SK-N-SH (cell line): ENCODE measurements around the gene PDE8A. TPM values are rescaled to one million over a fixed set of nuclear protein-coding genes. Genes with fewer than 3 reads are reported as not detected.

Experiments used
- CTCF ChIA-PET: fragments of 300-600, 350-600 bp; formaldehyde crosslinking; extraction: SDS; loops from one replicate; lab custom pipeline; 2021; lab: Yijun Ruan, JAX
- POLR2A ChIA-PET: fragments of 350-600 bp; sonication (Branson Sonifier 250); formaldehyde crosslinking; extraction: SDS; loops from one replicate; lab custom pipeline; 2020; ENCODE audit warnings: antibody characterized with exemption, inconsistent platforms; lab: Yijun Ruan, JAX
- DNase-seq: peaks from one replicate; pipeline ENCODE4 v3.0.0; 2012
- H2AFZ ChIP-seq: fragments of 200-600 bp; sonication (generic); 2 replicates; pipeline ENCODE4 v1.8.1; 2016; ENCODE audit warnings: antibody characterized with exemption, mild to moderate bottlenecking, low read depth
- H3F3A ChIP-seq: fragments of 200-600 bp; sonication (generic); replicated peaks from 2 replicates; pipeline ENCODE3; 2016; ENCODE audit warnings: antibody characterized with exemption, mild to moderate bottlenecking; ENCODE audit not compliant: insufficient read depth
- H3K27ac ChIP-seq, 2 experiments: fragments of 200-500 bp in 1 of 2; fragments of 200-600 bp in 1 of 2; sonication (Bioruptor generic) in 1 of 2; sonication (generic), shearing (Covaris generic) in 1 of 2; 2 replicates each; pipeline versions ENCODE4 v1.5.1 to v1.6.1; 2014 to 2016; ENCODE audit warnings: low read depth in 2 of 2, inconsistent platforms in 1 of 2, low read length in 1 of 2, mild to moderate bottlenecking in 1 of 2, mixed read lengths in 1 of 2
- H3K27me3 ChIP-seq: fragments of 200-600 bp; sonication (generic), shearing (Covaris generic); 2 replicates; pipeline ENCODE4 v1.6.1; 2016; ENCODE audit warnings: mixed run types; ENCODE audit not compliant: insufficient read depth
- H3K36me3 ChIP-seq, 2 experiments: fragments of 200-500 bp in 1 of 2; fragments of 200-600 bp in 1 of 2; sonication (Bioruptor generic) in 1 of 2; sonication (generic) in 1 of 2; replicated peaks in 1 of 2; 2 replicates each; pipeline versions ENCODE3 to v1.5.1; 2014 to 2016; ENCODE audit warnings: low read length in 1 of 2, mild to moderate bottlenecking in 1 of 2; ENCODE audit not compliant: insufficient read depth in 2 of 2, control insufficient read depth in 1 of 2
- H3K4me1 ChIP-seq, 2 experiments: fragments of 200-500 bp in 1 of 2; fragments of 200-600 bp in 1 of 2; sonication (Bioruptor generic) in 1 of 2; sonication (generic), shearing (Covaris generic) in 1 of 2; 2 replicates each; pipeline versions ENCODE4 v1.5.1 to v1.6.1; 2014 to 2016; ENCODE audit warnings: low read depth in 1 of 2, low read length in 1 of 2, mixed run types in 1 of 2; ENCODE audit not compliant: insufficient read depth in 2 of 2, control insufficient read depth in 1 of 2
- H3K4me2 ChIP-seq: fragments of 200-600 bp; sonication (generic), shearing (Covaris generic); 2 replicates; pipeline ENCODE4 v1.6.1; 2017; ENCODE audit warnings: mixed run types
- H3K4me3 ChIP-seq, 2 experiments: fragments of 200-500 bp in 1 of 2; fragments of 200-600 bp in 1 of 2; sonication (Bioruptor generic) in 1 of 2; sonication (generic), shearing (Covaris generic) in 1 of 2; 2 replicates each; pipeline versions ENCODE4 v1.5.1 to v1.8.1; 2014 to 2016; ENCODE audit warnings: low read depth in 2 of 2, inconsistent platforms in 1 of 2, low read length in 1 of 2, mild to moderate bottlenecking in 1 of 2, mixed read lengths in 1 of 2, moderate library complexity in 1 of 2
- H3K79me2 ChIP-seq: fragments of 200-600 bp; sonication (generic); 2 replicates; pipeline ENCODE4 v1.8.1; 2017; ENCODE audit warnings: mild to moderate bottlenecking; ENCODE audit not compliant: insufficient read depth
- H3K9ac ChIP-seq: fragments of 200-600 bp; sonication (generic); 2 replicates; pipeline ENCODE4 v1.6.1; 2017; ENCODE audit warnings: mixed run types
- H3K9me2 ChIP-seq: fragments of 200-600 bp; sonication (generic); 2 replicates; pipeline ENCODE4 v1.6.1; 2017; ENCODE audit warnings: mixed run types
- H3K9me3 ChIP-seq: fragments of 200-600 bp; sonication (generic); 2 replicates; pipeline ENCODE4 v1.6.1; 2017; ENCODE audit warnings: mixed run types, mild to moderate bottlenecking, moderate library complexity
- H4K20me1 ChIP-seq: fragments of 200-600 bp; sonication (generic); 2 replicates; pipeline ENCODE4 v1.6.1; 2017; ENCODE audit warnings: mild to moderate bottlenecking, mixed run types; ENCODE audit not compliant: insufficient read depth
- CHD2 ChIP-seq: fragments of 150-350 bp; IDR thresholded peaks from 2 replicates; pipeline ENCODE4 v1.6.1; 2018; ENCODE audit warnings: low read length; ENCODE audit not compliant: partially characterized antibody
- EZH2phosphoT487 ChIP-seq: fragments of 200-600 bp; sonication (generic); IDR thresholded peaks from 2 replicates; pipeline ENCODE4 v1.6.1; 2017; ENCODE audit warnings: low read depth, mixed run types, mild to moderate bottlenecking, antibody characterized with exemption, moderate library complexity, borderline replicate concordance
- MXI1 ChIP-seq: IDR thresholded peaks from 2 replicates; pipeline ENCODE4 v1.6.1; 2012; ENCODE audit warnings: mild to moderate bottlenecking, low read depth, low read length, improper control_type of control experiment
- NRF1 ChIP-seq: IDR thresholded peaks from 2 replicates; pipeline ENCODE4 v1.6.1; 2012; ENCODE audit warnings: low read depth, mild to moderate bottlenecking, low read length
- PBX3 ChIP-seq: IDR thresholded peaks from 2 replicates; pipeline ENCODE4; 2012
- RAD21 ChIP-seq: IDR thresholded peaks from 2 replicates; pipeline ENCODE4 v1.6.1; 2012; ENCODE audit warnings: mild to moderate bottlenecking, low read length
- SMC3 ChIP-seq: IDR thresholded peaks from 2 replicates; pipeline ENCODE4 v1.6.1; 2012; ENCODE audit warnings: low read depth, low read length, improper control_type of control experiment
- TCF12 ChIP-seq: IDR thresholded peaks from 2 replicates; pipeline ENCODE4 v1.4.0; 2012
- YY1 ChIP-seq: IDR thresholded peaks from 2 replicates; pipeline ENCODE4 v1.4.0; 2012; ENCODE audit warnings: low read depth, mild to moderate bottlenecking
- ZBTB33 ChIP-seq: IDR thresholded peaks from 2 replicates; pipeline ENCODE4 v1.4.0; 2012; ENCODE audit warnings: low read depth, borderline replicate concordance
- WGBS: methylation state at CpG from one replicate; pipeline ENCODE4 v1.1.6; 2017; ENCODE audit warnings: low lambda C conversion rate; 5-methylcytosine and 5-hydroxymethylcytosine counted together
- polyA plus RNA-seq, 3 experiments: library from polyadenylated mRNA; depleted of rRNA; stranded (reverse); fragments of >200 nt; gene quantifications; 2 replicates each; pipeline ENCODE4 v1.2.3, GENCODE V29; 2012

The PDE8A gene
- polyA plus RNA-seq, 1 of the 3 experiments (the other 2 are of a cell fraction): 13.4 TPM

DNA sequence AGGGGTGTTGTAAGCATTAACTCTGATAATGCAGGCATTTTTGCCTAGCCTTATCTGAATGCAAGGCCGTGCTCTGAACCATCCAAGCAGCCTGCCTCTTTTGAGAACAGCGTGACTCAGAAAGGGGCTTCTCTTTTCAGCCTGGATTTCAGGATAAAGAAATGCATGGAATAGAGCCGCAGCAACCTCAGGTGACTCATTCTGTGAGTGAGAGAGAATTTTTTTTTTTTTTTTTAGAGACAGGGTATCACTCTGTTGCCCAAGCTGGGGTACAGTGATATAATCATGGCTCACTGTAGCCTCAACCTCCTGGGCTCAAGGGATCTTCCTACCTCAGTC is 20.6 kb upstream of the PDE8A start (continued):
- TF ChIP-seq RAD21: no peak
- no peak for TF ChIP-seq SMC3
- no peak for TF ChIP-seq EZH2phosphoT487
- 0 out of 2 replicates have a peak, but pooled peaks have one; percentile 8 for TF ChIP-seq PBX3
- TF ChIP-seq ZBTB33: no peak

- Histone ChIP-seq H4K20me1 (no peaks in the 10 kb centered on the region), H3K4me2 (no peak overlapping the region), H3K9me3 (no peaks in the 10 kb centered on the region), H3K36me3 (no peaks in the 10 kb centered on the region), H3K27ac (peak overlapping the region in 1 of 2 experiments; percentile 60; a peak in 1 of 4 replicates), H3K9me2 (no peaks in the 10 kb centered on the region), H3K79me2 (no peaks in the 10 kb centered on the region), H3K4me3 (no peak overlapping the region), H3K4me1 (peaks cover 0 to 20% of the 10 kb centered on the region in 2 experiments; a peak in 2 of 4 replicates), H2AFZ (no peak overlapping the region), H3K27me3 (no peaks in the 10 kb centered on the region), H3K9ac (no peak overlapping the region), H3F3A (peaks cover 19% of the 10 kb centered on the region)
- POLR2A ChIA-PET: no interaction called here
- WGBS: 62% methylated on average over 3 of the region's 3 CpGs
- CTCF ChIA-PET: interaction anchor here (2.4 kb wide), 1 partner anchor 83 kb away, joined by 9 read pairs; no protein-coding TSS in a partner anchor
- DNase-seq: no peak
- TF ChIP-seq NRF1 (no peak), PBX3 (no peak), TCF12 (no peak), EZH2phosphoT487 (no peak), YY1 (no peak), MXI1 (no peak), CHD2 (no peak)
Measured at GRCh38 chr15:84961707-84962106, 19.9 kb upstream of the PDE8A start.

DNA sequence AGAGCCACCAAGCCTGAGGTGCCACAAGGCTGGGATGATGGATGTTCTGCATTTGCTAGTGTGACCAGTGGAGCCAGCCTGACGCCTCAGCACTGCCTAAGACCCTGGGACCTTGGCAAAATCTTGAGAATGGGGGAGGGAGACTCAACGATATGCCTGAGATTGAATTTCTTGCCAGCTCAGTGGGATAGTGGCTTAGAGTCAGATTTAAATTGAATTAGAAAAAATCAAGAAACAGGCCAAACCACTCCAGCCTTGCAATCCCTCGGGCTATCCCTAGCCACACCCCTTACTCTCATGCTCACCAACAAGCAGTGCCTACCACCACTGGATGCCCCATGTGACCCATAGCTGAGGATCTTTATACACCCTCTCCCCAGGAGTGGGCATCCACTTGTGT is 18.7 kb upstream of the PDE8A start:
- Histone ChIP-seq H3K27me3 (no peaks in the 10 kb centered on the region), H3K4me3 (no peak overlapping the region), H3K9me2 (no peaks in the 10 kb centered on the region), H3K79me2 (no peaks in the 10 kb centered on the region), H3K9me3 (no peaks in the 10 kb centered on the region), H3K4me1 (peaks cover 0 to 20% of the 10 kb centered on the region in 2 experiments; a peak in 2 of 4 replicates), H3K9ac (no peak overlapping the region), H3K27ac (0 out of 4 replicates have a peak overlapping the region, but pooled peaks of 1 of the 2 experiments have one; percentile 24), H3K4me2 (no peak overlapping the region), H3F3A (peaks cover 19% of the 10 kb centered on the region), H4K20me1 (no peaks in the 10 kb centered on the region), H2AFZ (no peak overlapping the region), H3K36me3 (no peaks in the 10 kb centered on the region)
- DNase-seq: no peak
- TF ChIP-seq TCF12 (no peak), PBX3 (0 out of 2 replicates have a peak, but pooled peaks have one; percentile 21)
- CTCF ChIA-PET: interaction anchor here (1.2 to 2.4 kb wide), 4 partner anchors 8 to 206 kb away, joined by 4 to 9 read pairs (median 4); no protein-coding TSS in a partner anchor
- WGBS: 40% methylated on average over 3 of the region's 3 CpGs
- POLR2A ChIA-PET: no interaction called here
